ENCODE data around the gene ZNF429. TPM values are rescaled to one million over a fixed set of nuclear protein-coding genes. Genes with fewer than 3 reads are reported as not detected.
"Not testable (repeated sequence)": the region's sequence is repeated elsewhere in the genome, so short reads cannot be mapped to it uniquely, and the experiment has no call there.

ZNF429 gene
- 10 to 100 TPM; 11.4 to 12.7 TPM for total RNA-seq

DNA sequence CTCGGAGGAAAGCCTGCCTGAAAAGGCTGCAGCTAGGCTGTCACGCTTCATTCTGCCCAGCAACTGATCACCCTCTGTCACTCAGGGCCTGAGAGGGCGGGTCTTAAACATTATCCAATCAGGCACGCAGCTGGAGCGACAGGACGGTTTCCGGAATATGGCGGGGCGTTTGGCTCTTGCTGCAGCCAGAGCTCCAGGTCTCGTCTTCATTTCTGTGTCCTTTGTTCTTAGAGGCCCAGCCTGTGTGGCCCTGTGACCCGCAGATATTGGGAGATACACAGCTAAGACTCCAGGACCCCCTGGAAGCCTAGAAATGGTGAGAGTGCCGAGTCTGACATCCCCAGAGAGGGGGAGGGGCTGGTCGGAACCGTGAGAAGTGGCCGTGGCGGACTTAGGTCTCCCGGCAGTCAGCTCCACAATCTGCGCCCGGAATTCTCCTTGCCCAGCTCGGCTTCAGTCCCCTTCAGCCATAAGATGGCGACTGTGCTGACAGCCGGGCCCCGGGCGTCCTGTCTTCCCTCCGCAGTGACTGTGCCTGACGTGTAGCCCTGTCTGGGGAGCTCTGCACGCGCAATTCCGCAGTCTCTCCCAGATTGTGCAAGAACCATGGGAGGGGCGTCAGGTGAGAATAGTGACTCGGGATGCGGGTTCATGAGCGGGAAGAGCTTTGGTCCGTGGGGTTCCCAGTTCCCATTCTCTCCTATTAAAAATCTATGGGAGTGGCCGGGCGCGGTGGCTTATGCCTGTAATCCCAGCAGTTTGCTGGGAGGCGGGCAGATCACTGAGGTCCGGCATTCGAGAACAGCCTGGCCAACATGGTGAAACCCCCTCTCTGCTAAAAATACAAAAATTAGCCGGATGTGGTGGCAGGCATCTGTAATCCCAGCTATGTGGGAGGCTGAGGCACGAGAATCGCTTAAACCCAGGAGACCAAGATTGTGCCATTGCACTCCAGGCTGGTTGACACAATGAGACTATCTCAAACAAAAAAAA, at the start of gene ZNF429:
Gene ZNF429 (plus strand): TSS at position 144 of the 993 bp plus-strand sequence. CDS start 170 bp downstream, at position 314.
- Mint-ChIP-seq H3K36me3 (ENCODE audit: low read depth) (peaks cover 49% of the 10 kb centered on the region), H3K27ac (peak within 1 kb of the TSS; percentile 99), H3K4me1 (peaks cover 33% of the 10 kb centered on the region), H3K27me3 (no peaks in the 10 kb centered on the region), H3K9me3 (peaks cover 32% of the 10 kb centered on the region), H3K4me3 (peak within 1 kb of the TSS; percentile 100)
- DNase-seq: peak; percentile 96
- POLR2A ChIA-PET: interaction anchor here (0.5 to 1.2 kb wide), 6 partner anchors 31 to 1828 kb away, joined by 3 to 7 read pairs (median 4); partner anchors contain the start of gene ZNF85
- CTCF ChIA-PET: interaction anchor here (0.5 to 1.4 kb wide), 7 partner anchors 14 to 518 kb away, joined by 3 to 8 read pairs (median 5); no protein-coding TSS in a partner anchor

DNA sequence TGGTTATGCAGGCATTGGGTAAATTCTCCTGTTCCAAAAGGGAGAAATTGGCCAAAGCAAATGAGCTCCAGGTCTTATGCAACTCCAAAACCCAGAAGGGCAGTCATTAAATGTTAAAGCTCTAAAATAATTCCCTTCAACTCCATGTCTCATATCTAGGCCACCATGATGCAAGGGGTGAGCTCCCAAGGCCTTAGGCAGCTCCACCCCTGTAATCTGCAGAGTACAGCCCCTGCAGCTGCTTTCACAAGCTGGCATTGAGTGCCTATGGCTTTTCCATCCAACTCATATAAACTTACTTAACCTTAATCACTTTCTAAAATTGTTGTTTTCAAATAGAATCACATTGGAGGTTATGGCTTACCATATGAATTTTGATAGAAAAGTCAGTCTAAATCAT, 44.7 kb upstream of the ZNF429 start:
- POLR2A ChIA-PET: interaction anchor here (0.6 kb wide), 1 partner anchor 24 kb away, joined by 3 read pairs; no protein-coding TSS in a partner anchor
- Mint-ChIP-seq H3K27me3 (peaks cover 2% of the 10 kb centered on the region), H3K36me3 (ENCODE audit: low read depth) (peaks cover 20% of the 10 kb centered on the region), H3K4me1 (peaks cover 5% of the 10 kb centered on the region), H3K4me3 (no peak overlapping the region), H3K27ac (no peak overlapping the region), H3K9me3 (peaks cover 31% of the 10 kb centered on the region)
- no peak for DNase-seq
- CTCF ChIA-PET: no interaction called here

DNA sequence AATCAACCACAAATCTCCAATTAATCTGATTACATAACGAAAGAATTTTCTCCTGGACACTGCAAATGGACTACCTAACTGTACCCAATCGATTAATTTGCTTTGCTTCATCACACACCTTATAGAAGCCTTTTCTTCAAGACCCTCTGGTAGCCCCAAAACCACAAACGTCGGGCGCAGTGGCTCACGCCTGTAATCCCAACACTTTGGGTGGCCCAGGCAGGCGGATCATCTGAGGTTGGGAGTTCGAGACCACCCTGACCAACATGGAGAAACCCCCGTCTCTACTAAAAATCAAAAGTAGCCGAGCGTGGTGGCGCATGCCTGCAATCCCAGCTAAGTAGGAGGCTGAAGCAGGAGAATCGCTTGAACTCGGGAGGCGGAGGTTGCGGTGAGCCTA, 42.9 kb upstream of the ZNF429 start:
- Mint-ChIP-seq H3K36me3 (ENCODE audit: low read depth) (peaks cover 18% of the 10 kb centered on the region), H3K4me1 (peaks cover 5% of the 10 kb centered on the region), H3K4me3 (no peak overlapping the region), H3K9me3 (peaks cover 24% of the 10 kb centered on the region), H3K27me3 (peaks cover 2% of the 10 kb centered on the region), H3K27ac (no peak overlapping the region)
- ChIA-PET POLR2A (no interaction called here), CTCF (no interaction called here)
- no peak for DNase-seq

- peaks cover 5% of the 10 kb centered on the region for H3K4me1 Mint-ChIP-seq
- peaks cover 14% of the 10 kb centered on the region for H3K36me3 Mint-ChIP-seq (ENCODE audit: low read depth)
- H3K27ac Mint-ChIP-seq: peak overlapping the region; percentile 84
- H3K9me3 Mint-ChIP-seq: peaks cover 21% of the 10 kb centered on the region
- H3K4me3 Mint-ChIP-seq: peak overlapping the region; percentile 81
- DNase-seq: peak; percentile 62
- ChIA-PET POLR2A (interaction anchor here (0.6 kb wide), 1 partner anchor 1858 kb away, joined by 3 read pairs; no protein-coding TSS in a partner anchor), CTCF (interaction anchor here (0.6 to 0.7 kb wide), 3 partner anchors 116 to 673 kb away, joined by 3 to 4 read pairs (median 4); no protein-coding TSS in a partner anchor)
- peaks cover 2% of the 10 kb centered on the region for H3K27me3 Mint-ChIP-seq
These were observed 41.8 kb upstream of the ZNF429 start for GRCh38 chr19:21463449-21464105.

DNA sequence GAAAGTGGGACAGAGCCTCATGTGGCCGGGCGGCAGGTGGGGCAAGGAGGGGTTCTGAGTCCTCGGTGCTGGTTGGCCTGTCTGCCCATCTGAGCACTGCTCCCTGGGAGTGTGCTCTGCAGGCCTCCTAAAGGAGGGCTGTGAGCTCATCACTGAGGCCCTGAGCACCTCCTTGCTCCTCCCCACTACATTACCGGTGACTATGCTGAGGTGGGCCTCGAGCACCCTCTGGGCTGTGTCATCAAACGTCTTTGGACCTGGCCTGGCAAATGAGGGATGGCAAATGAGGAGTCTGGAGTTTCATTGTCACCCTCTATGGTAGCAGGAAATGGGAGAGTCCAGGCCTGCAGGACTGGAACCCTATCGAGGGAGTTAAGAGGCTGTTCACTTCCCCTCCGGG, 38.8 kb upstream of the ZNF429 start:
- H3K36me3 Mint-ChIP-seq (ENCODE audit: low read depth): peaks cover 9% of the 10 kb centered on the region
- peaks cover 2% of the 10 kb centered on the region for H3K27me3 Mint-ChIP-seq
- peaks cover 20% of the 10 kb centered on the region for H3K9me3 Mint-ChIP-seq
- DNase-seq: no peak
- CTCF ChIA-PET: interaction anchor here (1.6 kb wide), 1 partner anchor 39 kb away, joined by 5 read pairs; the partner anchor contains the start of gene ZNF429
- H3K4me1 Mint-ChIP-seq: peaks cover 5% of the 10 kb centered on the region
- H3K27ac Mint-ChIP-seq: no peak overlapping the region
- POLR2A ChIA-PET: no interaction called here
- no peak overlapping the region for H3K4me3 Mint-ChIP-seq

DNA sequence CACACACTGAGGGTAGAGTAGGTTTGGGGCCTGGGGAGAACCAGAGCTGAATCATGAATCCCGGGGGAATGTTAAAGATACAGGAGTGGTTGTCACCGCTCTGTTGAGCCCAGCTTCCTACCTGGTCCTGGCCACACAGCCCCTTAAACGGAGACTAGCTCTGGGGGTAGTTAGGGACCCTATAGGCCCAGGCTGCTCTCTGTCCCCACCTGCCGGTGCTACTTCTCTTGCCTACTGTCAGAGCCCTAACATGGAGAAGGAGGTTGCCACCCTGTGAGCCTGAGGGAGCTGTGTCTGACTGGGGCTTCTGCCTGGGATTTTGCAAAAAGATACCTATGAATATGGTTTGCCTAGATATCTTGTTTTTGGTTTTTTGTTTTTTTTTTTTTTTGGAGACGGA, 36.6 kb upstream of the ZNF429 start:
- peaks cover 3% of the 10 kb centered on the region for H3K36me3 Mint-ChIP-seq (ENCODE audit: low read depth)
- CTCF ChIA-PET: interaction anchor here (1.0 kb wide), 1 partner anchor 12 kb away, joined by 3 read pairs; no protein-coding TSS in a partner anchor
- DNase-seq: no peak
- POLR2A ChIA-PET: no interaction called here
- no peak overlapping the region for H3K27ac Mint-ChIP-seq
- H3K4me1 Mint-ChIP-seq: peaks cover under 1% of the 10 kb centered on the region
- no peaks in the 10 kb centered on the region for H3K27me3 Mint-ChIP-seq
- no peak overlapping the region for H3K4me3 Mint-ChIP-seq
- H3K9me3 Mint-ChIP-seq: peaks cover 10% of the 10 kb centered on the region

DNA sequence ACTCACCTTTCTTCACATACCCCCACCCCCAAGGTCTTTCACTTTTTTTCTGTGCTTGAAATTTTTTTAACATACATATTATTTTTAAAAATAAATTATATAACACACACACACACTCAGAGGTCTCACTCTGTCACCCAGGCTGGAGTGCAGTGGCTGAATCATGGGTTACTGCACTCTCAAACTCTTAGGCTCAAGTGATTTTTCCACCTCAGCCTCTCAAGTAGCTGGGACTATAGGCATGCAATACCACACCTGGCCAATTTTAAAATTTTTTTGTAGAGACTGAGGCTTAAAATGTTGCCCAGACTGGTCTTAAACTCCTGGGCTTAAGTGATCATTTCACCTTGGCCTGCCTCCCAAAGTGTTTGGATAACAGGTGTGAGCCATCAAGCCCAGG, 32.9 kb upstream of the ZNF429 start:
- ChIA-PET CTCF (interaction anchor here (0.6 kb wide), 2 partner anchors 311 to 1050 kb away, joined by 3 read pairs; no protein-coding TSS in a partner anchor), POLR2A (no interaction called here)
- Mint-ChIP-seq H3K36me3 (ENCODE audit: low read depth) (peaks cover 6% of the 10 kb centered on the region), H3K4me1 (peaks cover 8% of the 10 kb centered on the region), H3K9me3 (peaks cover 8% of the 10 kb centered on the region), H3K27me3 (no peaks in the 10 kb centered on the region), H3K27ac (no peak overlapping the region), H3K4me3 (no peak overlapping the region)
- no peak for DNase-seq

- Mint-ChIP-seq H3K4me3 (peak overlapping the region; percentile 69), H3K36me3 (ENCODE audit: low read depth) (peaks cover 6% of the 10 kb centered on the region), H3K27ac (peak overlapping the region; percentile 82), H3K9me3 (peaks cover 4% of the 10 kb centered on the region), H3K27me3 (no peaks in the 10 kb centered on the region), H3K4me1 (peaks cover 8% of the 10 kb centered on the region)
- ChIA-PET CTCF (interaction anchor here (0.6 to 0.7 kb wide), 2 partner anchors 272 to 1063 kb away, joined by 3 to 4 read pairs; no protein-coding TSS in a partner anchor), POLR2A (interaction anchor here (0.6 kb wide), 2 partner anchors 31 to 32 kb away, joined by 4 read pairs; partner anchors contain the start of gene ZNF429)
- DNase-seq: peak; percentile 83
These were observed 30.7 kb upstream of the ZNF429 start for GRCh38 chr19:21474671-21475181.

DNA sequence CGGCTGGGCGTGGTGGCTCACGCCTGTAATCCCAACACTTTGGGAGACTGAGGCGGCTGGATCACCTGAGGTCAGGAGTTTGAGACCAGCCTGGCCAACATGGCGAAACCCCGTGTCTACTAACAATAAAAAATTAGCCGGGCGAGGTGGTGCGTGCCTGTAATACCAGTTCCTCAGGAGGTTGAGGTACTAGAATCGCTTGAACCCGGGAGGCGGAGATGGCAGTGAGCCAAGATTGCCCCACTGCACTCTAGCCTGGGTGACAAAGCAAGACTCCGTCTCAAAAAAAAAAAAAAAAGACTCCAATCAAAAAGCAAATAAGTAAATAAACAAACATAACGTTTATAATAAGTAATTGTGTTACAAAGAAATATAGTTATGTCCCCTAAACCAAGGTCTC, 23.0 kb upstream of the ZNF429 start:
- H3K4me3 Mint-ChIP-seq, CTCF ChIA-PET: not testable (repeated sequence)

GRCh38 chr19:21482863-21483276, 22.5 kb upstream of the ZNF429 start:
- Mint-ChIP-seq H3K4me1 (no peaks in the 10 kb centered on the region), H3K36me3 (ENCODE audit: low read depth) (peaks cover 9% of the 10 kb centered on the region), H3K9me3 (peaks cover 18% of the 10 kb centered on the region), H3K4me3 (no peak overlapping the region), H3K27me3 (no peaks in the 10 kb centered on the region), H3K27ac (no peak overlapping the region)
- ChIA-PET POLR2A (no interaction called here), CTCF (interaction anchor here (0.5 to 2.6 kb wide), 6 partner anchors 15 to 281 kb away, joined by 3 to 8 read pairs (median 4); partner anchors contain the start of genes ZNF429 and ZNF708)
- DNase-seq: peak; percentile 68

More for the DNA sequence above, 23.0 kb upstream of the ZNF429 start:
- H3K27ac Mint-ChIP-seq; POLR2A ChIA-PET; H3K27me3 Mint-ChIP-seq; H3K36me3 Mint-ChIP-seq (ENCODE audit: low read depth); DNase-seq; H3K4me1 Mint-ChIP-seq: not testable (repeated sequence)
- H3K9me3 Mint-ChIP-seq: peaks cover 16% of the 10 kb centered on the region

DNA sequence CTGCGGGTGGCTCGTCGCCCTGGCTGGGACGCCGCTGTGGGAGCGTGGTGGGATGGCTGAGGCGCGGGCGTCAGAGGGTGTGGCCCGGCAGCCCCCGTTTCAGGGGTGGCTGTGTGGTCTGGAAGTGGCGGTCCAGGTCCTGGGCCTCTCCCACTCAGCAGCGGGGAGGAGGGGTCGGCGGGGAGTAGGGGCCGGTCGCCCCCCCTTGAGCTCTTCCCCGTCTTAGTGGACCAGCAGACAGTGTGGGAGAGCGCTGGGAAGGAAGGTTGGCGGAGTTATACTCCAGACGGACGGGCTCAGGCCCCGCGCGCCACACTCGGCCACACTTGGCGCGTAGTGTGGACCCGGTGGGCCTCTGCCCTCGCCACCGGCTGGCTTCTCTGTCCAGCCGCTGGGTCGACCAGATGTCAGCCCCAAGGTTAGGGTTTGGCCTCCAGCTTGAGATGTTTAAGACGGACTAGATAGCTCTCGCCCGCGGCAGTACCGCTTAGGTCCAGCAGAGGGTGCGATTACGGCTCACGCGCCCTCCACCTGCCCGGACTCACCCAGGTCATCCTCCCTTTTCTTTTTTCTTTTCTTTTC, 21.7 kb upstream of the ZNF429 start:
- Mint-ChIP-seq H3K27ac (no peak overlapping the region), H3K4me3 (no peak overlapping the region), H3K9me3 (peaks cover 22% of the 10 kb centered on the region), H3K4me1 (no peaks in the 10 kb centered on the region), H3K27me3 (no peaks in the 10 kb centered on the region), H3K36me3 (ENCODE audit: low read depth) (peaks cover 15% of the 10 kb centered on the region)
- CTCF ChIA-PET: interaction anchor here (0.5 to 2.6 kb wide), 7 partner anchors 15 to 282 kb away, joined by 3 to 8 read pairs (median 4); partner anchors contain the start of genes ZNF429 and ZNF708
- POLR2A ChIA-PET: no interaction called here
- DNase-seq: peak; percentile 52

DNA sequence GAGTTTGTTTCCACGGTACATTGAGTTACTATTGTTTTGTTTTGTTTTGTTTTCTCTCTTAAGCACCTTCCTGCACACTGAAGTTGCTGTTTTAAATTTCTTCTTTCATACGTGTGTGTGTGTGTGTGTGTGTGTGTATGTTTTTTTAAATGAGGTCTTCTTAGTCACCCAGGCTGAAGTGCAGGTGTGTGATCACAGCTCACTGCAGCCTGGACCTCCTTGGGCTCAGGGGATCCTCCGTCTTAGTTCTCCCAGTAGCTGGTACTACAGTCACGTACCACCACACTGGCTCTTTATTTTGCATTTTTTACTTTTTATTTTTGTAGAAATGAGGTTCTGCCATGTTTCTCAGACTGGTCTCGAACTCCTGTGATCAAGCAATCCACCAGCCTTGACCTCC, 20.8 kb upstream of the ZNF429 start:
- no peaks in the 10 kb centered on the region for H3K27me3 Mint-ChIP-seq
- H3K9me3 Mint-ChIP-seq: peaks cover 28% of the 10 kb centered on the region
- POLR2A ChIA-PET: no interaction called here

More for the DNA sequence above, 20.8 kb upstream of the ZNF429 start:
- Mint-ChIP-seq H3K4me3 (no peak overlapping the region), H3K36me3 (ENCODE audit: low read depth) (peaks cover 15% of the 10 kb centered on the region), H3K4me1 (no peaks in the 10 kb centered on the region), H3K27ac (no peak overlapping the region)
- CTCF ChIA-PET: interaction anchor here (0.6 to 2.6 kb wide), 2 partner anchors 18 to 21 kb away, joined by 4 to 8 read pairs; partner anchors contain the start of gene ZNF429
- DNase-seq: no peak
